HCT116 (cell line): ENCODE data around the gene IQCK. TPM values are rescaled to one million over a fixed set of nuclear protein-coding genes. Genes with fewer than 3 reads are reported as not detected.

Experiments used
- ATAC-seq: fragments of 200-7000 bp; cut with Tn5 transposase; 2 replicates; pipeline ENCODE4 v1.9.1; 2020; ENCODE audit warnings: mild to moderate bottlenecking, moderate library complexity
- BruUV-seq: library from RNA; stranded (reverse); fragments of 400-500 nt; replicated peaks from 2 replicates; lab custom pipeline; 2021; lab: Mats Ljungman, UMichigan
- CTCF ChIA-PET: fragments of 300-600 bp; sonication (Branson Sonifier 250); formaldehyde crosslinking; loops from one replicate; lab custom pipeline; 2021; ENCODE audit warnings: antibody characterized with exemption; lab: Charles Lee
- POLR2A ChIA-PET: fragments of 300-600, 350-600 bp; sonication (Branson Sonifier 250); formaldehyde crosslinking; loops from one replicate; lab custom pipeline; 2021; ENCODE audit warnings: antibody characterized with exemption; lab: Charles Lee
- RAD21 ChIA-PET, 2 experiments: fragments of 300-600 bp; sonication (Branson Sonifier 250); formaldehyde crosslinking; loops; one replicate each; lab custom pipeline; 2023; ENCODE audit warnings: low total read pairs in 2 of 2; ENCODE audit not compliant: uncharacterized antibody in 2 of 2, unreplicated experiment in 2 of 2, low non-redundant PET in 1 of 2; lab: Charles Lee
- DNase-seq: peaks from one replicate; pipeline ENCODE4 v3.0.0-alpha.2; 2010; ENCODE audit warnings: low read depth, low spot score
- H2AFZ ChIP-seq: fragments of 200-600 bp; shearing (Covaris generic), sonication (generic); 2 replicates; pipeline ENCODE4 v1.6.1; 2017; ENCODE audit warnings: low read depth, mixed run types, mixed read lengths, antibody characterized with exemption, low read length; ENCODE audit not compliant: poor library complexity, severe bottlenecking
- H3K27ac ChIP-seq: 2 replicates; pipeline ENCODE4 v1.5.1; 2012; ENCODE audit warnings: low read depth, low read length
- H3K27me3 ChIP-seq: fragments of 200-600 bp; sonication (generic); 2 replicates; pipeline ENCODE4 v1.6.1; 2016; ENCODE audit warnings: mixed run types, low read length, mixed read lengths; ENCODE audit not compliant: insufficient read depth
- H3K36me3 ChIP-seq, 2 experiments: fragments of 200-500 bp in 1 of 2; fragments of 200-600 bp in 1 of 2; sonication (Bioruptor generic) in 1 of 2; sonication (generic) in 1 of 2; 2 replicates each; pipeline versions ENCODE4 v1.5.1 to v1.6.1; 2014 to 2016; ENCODE audit warnings: low read length in 2 of 2, inconsistent platforms in 1 of 2, mixed read lengths in 1 of 2, mixed run types in 1 of 2; ENCODE audit not compliant: insufficient read depth in 2 of 2, control insufficient read depth in 1 of 2
- H3K4me1 ChIP-seq, 2 experiments: fragments of 200-600 bp in 1 of 2; sonication (generic) in 1 of 2; 2 replicates each; pipeline versions ENCODE4 v1.5.1 to v1.6.1; 2012 to 2017; ENCODE audit warnings: low read length in 2 of 2, inconsistent platforms in 1 of 2, mild to moderate bottlenecking in 1 of 2, mixed read lengths in 1 of 2, mixed run types in 1 of 2, moderate library complexity in 1 of 2; ENCODE audit not compliant: insufficient read depth in 2 of 2, control insufficient read depth in 1 of 2
- H3K4me2 ChIP-seq: fragments of 200-600 bp; sonication (generic); 2 replicates; pipeline ENCODE4 v1.6.1; 2017; ENCODE audit warnings: mixed run types, low read length, mixed read lengths
- H3K4me3 ChIP-seq, 2 experiments: fragments of 200-600 bp in 1 of 2; sonication (generic) in 1 of 2; replicated peaks in 1 of 2; 2 replicates each; pipeline ENCODE4 v1.5.1; 2011 to 2016; ENCODE audit warnings: low read length in 2 of 2, control low read depth in 1 of 2, low read depth in 1 of 2, mild to moderate bottlenecking in 1 of 2, mixed read lengths in 1 of 2, mixed run types in 1 of 2
- H3K79me2 ChIP-seq: fragments of 200-600 bp; sonication (generic); 2 replicates; pipeline ENCODE4 v1.6.1; 2017; ENCODE audit warnings: mild to moderate bottlenecking, mixed run types, low read length, moderate library complexity, mixed read lengths; ENCODE audit not compliant: insufficient read depth
- H3K9ac ChIP-seq: fragments of 200-600 bp; sonication (generic); 2 replicates; pipeline ENCODE4 v1.6.1; 2016; ENCODE audit warnings: low read length, mixed read lengths
- H3K9me2 ChIP-seq: fragments of 200-600 bp; sonication (generic), shearing (Covaris generic); 2 replicates; pipeline ENCODE4 v1.6.1; 2017; ENCODE audit warnings: mixed run types, mild to moderate bottlenecking, moderate library complexity; ENCODE audit not compliant: insufficient read depth
- H3K9me3 ChIP-seq, 2 experiments: fragments of 200-500 bp in 1 of 2; fragments of 200-600 bp in 1 of 2; sonication (Bioruptor generic) in 1 of 2; sonication (generic) in 1 of 2; 2 replicates each; pipeline ENCODE4 v1.6.1; 2014 to 2017; ENCODE audit warnings: low read length in 2 of 2, mixed read lengths in 2 of 2, inconsistent platforms in 1 of 2, low read depth in 1 of 2, mild to moderate bottlenecking in 1 of 2, mixed run types in 1 of 2, moderate library complexity in 1 of 2; ENCODE audit not compliant: control insufficient read depth in 1 of 2, insufficient read depth in 1 of 2
- H4K20me1 ChIP-seq: fragments of 200-600 bp; sonication (generic), shearing (Covaris generic); 2 replicates; pipeline ENCODE4 v1.6.1; 2017; ENCODE audit warnings: mixed run types, mild to moderate bottlenecking, moderate library complexity; ENCODE audit not compliant: insufficient read depth
- CBX3 ChIP-seq: IDR thresholded peaks from 2 replicates; pipeline ENCODE4 v1.6.1; 2012; ENCODE audit warnings: low read depth
- EGR1 ChIP-seq: IDR thresholded peaks from 2 replicates; pipeline ENCODE4 v1.6.1; 2012; ENCODE audit warnings: low read depth
- ELF1 ChIP-seq: IDR thresholded peaks from 2 replicates; pipeline ENCODE4 v1.6.1; 2012; ENCODE audit warnings: low read depth, borderline replicate concordance
- EZH2 ChIP-seq: fragments of 200-600 bp; sonication (generic); IDR thresholded peaks from 2 replicates; pipeline ENCODE4 v1.6.1; 2017; ENCODE audit warnings: antibody characterized with exemption, mixed run types
- EZH2phosphoT487 ChIP-seq: fragments of 200-600 bp; IDR thresholded peaks from 2 replicates; pipeline ENCODE4 v1.6.1; 2018; ENCODE audit warnings: antibody characterized with exemption, borderline replicate concordance
- FOSL1 ChIP-seq: IDR thresholded peaks from 2 replicates; pipeline ENCODE4 v1.6.1; 2012; ENCODE audit warnings: low read depth
- JUND ChIP-seq: IDR thresholded peaks from 2 replicates; pipeline ENCODE4 v1.6.1; 2012
- POLR2A ChIP-seq: IDR thresholded peaks from 2 replicates; pipeline ENCODE4 v1.7.0; 2011; ENCODE audit warnings: borderline replicate concordance; ENCODE audit not compliant: insufficient read depth, insufficient read length; ENCODE audit errors: extremely low read depth
- POLR2AphosphoS5 ChIP-seq: IDR thresholded peaks from 2 replicates; pipeline ENCODE4 v1.6.1; 2011; ENCODE audit warnings: mild to moderate bottlenecking, low read depth, low read length, moderate library complexity
- SIN3A ChIP-seq: IDR thresholded peaks from 2 replicates; pipeline ENCODE4 v1.6.1; 2012; ENCODE audit warnings: low read depth
- TCF7L2 ChIP-seq: IDR thresholded peaks from 2 replicates; pipeline ENCODE4 v1.7.0; 2011; ENCODE audit warnings: borderline replicate concordance, inconsistent platforms; ENCODE audit not compliant: insufficient read depth, insufficient read length; ENCODE audit errors: extremely low read depth
- YY1 ChIP-seq: IDR thresholded peaks from 2 replicates; pipeline ENCODE4 v1.6.1; 2011; ENCODE audit warnings: low read length, low read depth, moderate library complexity, mild to moderate bottlenecking; ENCODE audit not compliant: insufficient replicate concordance; ENCODE audit errors: extremely low read depth
- ZBTB33 ChIP-seq: IDR thresholded peaks from 2 replicates; pipeline ENCODE4 v1.6.1; 2011; ENCODE audit warnings: mild to moderate bottlenecking, low read length, moderate library complexity; ENCODE audit not compliant: insufficient replicate concordance; ENCODE audit errors: extremely low read depth
- ZNF274 ChIP-seq: fragments of 200-500 bp; sonication (Bioruptor generic); IDR thresholded peaks from 2 replicates; pipeline ENCODE4 v1.6.1; 2014; ENCODE audit warnings: mild to moderate bottlenecking, low read depth, low read length, inconsistent platforms
- intact Hi-C: fragments of 100-400 bp; cut with micrococcal nuclease; formaldehyde crosslinking; loops from 2 replicates; pipeline ENCODE4 v1.10.0; 2022
- total RNA-seq: library from RNA; stranded (reverse); gene quantifications from one replicate; pipeline ENCODE4 v1.2.1, GENCODE V29; 2021; ENCODE audit not compliant: unreplicated experiment
- TF ChIP-seq, protein P1 (sequence below), 3 experiments: fragments of 200-600 bp in 1 of 3; sonication (generic) in 1 of 3; IDR thresholded peaks in 2 of 3; conservative IDR thresholded peaks in 1 of 3; 2 replicates each; pipeline ENCODE4 v1.5.1; 2012 to 2017; ENCODE audit warnings: low read depth in 2 of 3, low read length in 2 of 3, antibody characterized with exemption in 1 of 3, borderline replicate concordance in 1 of 3, control low read depth in 1 of 3, mild to moderate bottlenecking in 1 of 3, mixed read lengths in 1 of 3, mixed run types in 1 of 3, moderate library complexity in 1 of 3; ENCODE audit not compliant: insufficient read depth in 1 of 3
- TF ChIP-seq, protein P2 (sequence below): IDR thresholded peaks from 2 replicates; pipeline ENCODE4 v1.6.1; 2012
- TF ChIP-seq, protein P3 (sequence below): IDR thresholded peaks from 2 replicates; pipeline ENCODE4 v1.6.1; 2012

Gene IQCK
- total RNA-seq, 1 experiment from 2014 or later: 11.8 TPM

DNA sequence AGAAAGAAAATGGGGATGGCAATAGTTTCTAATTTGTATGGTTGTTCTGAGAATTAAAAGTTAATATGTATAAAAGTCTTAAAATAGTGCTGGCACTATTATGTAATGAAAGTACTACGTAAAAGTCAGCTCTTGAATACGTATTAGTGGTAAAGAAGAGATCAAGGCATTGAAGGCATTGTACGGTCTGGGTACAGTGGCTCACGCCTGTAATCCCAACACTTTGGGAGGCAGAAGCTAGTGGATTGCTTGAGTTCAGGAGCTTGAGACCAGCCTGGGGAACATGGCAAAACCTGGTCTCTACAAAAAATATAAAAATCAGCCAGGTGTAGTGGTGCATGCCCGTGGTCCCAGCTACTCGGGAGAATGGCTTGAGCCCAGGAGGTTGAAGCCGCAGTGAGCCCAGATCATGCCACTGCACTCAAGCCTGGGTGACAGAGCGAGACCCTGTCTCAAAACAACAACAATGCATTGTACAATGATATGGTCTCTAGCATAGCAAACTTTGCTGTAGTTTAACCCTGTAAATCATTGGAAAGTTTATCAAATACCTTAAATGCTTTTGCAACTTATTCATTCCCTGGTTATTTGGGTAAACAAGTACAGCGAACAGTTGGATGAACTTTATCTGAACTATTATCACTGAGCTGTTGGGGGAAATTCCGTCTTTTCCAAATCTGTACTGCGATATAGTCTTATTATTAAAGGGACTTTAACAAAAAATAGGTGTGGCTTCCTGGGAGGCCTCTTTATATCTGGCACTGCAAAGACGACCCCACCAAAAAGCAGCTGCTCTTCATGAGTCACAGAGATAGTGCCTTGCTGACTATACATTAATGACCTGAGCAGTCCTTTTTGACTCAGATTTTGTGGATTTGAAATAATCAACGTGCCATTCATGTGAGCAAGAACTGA lies 93.0 kb downstream of the IQCK start:
- Histone ChIP-seq H3K27ac (no peak overlapping the region), H2AFZ (no peak overlapping the region), H3K4me2 (peak overlapping the region; percentile 63), H3K4me1 (peaks cover 8 to 16% of the 10 kb centered on the region in 2 experiments; a peak in 3 of 4 replicates), H3K79me2 (no peaks in the 10 kb centered on the region), H3K9ac (no peak overlapping the region), H3K36me3 (no peaks in the 10 kb centered on the region), H3K27me3 (no peaks in the 10 kb centered on the region), H3K4me3 (peak overlapping the region in 1 of 2 experiments; percentile 12; a peak in 1 of 4 replicates), H3K9me2 (no peaks in the 10 kb centered on the region), H3K9me3 (no peaks in the 10 kb centered on the region; a peak in 1 of 4 replicates), H4K20me1 (no peaks in the 10 kb centered on the region)
- intact Hi-C loops: no loop called here
- POLR2A ChIA-PET: no interaction called here
- CTCF ChIA-PET: no interaction called here
- RAD21 ChIA-PET: no interaction called here
- no TSS peak for BruUV-seq
- TF ChIP-seq POLR2AphosphoS5 (no peak), EGR1 (no peak), POLR2A (no peak), YY1 (no peak), FOSL1 (no peak), SIN3A (no peak), ZNF274 (no peak), ZBTB33 (no peak), ELF1 (no peak), JUND (no peak), EZH2phosphoT487 (no peak), TCF7L2 (no peak), CBX3 (no peak), EZH2 (no peak)
- TF ChIP-seq, protein P1, sequence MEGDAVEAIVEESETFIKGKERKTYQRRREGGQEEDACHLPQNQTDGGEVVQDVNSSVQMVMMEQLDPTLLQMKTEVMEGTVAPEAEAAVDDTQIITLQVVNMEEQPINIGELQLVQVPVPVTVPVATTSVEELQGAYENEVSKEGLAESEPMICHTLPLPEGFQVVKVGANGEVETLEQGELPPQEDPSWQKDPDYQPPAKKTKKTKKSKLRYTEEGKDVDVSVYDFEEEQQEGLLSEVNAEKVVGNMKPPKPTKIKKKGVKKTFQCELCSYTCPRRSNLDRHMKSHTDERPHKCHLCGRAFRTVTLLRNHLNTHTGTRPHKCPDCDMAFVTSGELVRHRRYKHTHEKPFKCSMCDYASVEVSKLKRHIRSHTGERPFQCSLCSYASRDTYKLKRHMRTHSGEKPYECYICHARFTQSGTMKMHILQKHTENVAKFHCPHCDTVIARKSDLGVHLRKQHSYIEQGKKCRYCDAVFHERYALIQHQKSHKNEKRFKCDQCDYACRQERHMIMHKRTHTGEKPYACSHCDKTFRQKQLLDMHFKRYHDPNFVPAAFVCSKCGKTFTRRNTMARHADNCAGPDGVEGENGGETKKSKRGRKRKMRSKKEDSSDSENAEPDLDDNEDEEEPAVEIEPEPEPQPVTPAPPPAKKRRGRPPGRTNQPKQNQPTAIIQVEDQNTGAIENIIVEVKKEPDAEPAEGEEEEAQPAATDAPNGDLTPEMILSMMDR (IDR thresholded peaks at IDR 0.05 in 2 of 3, conservative IDR thresholded peaks at IDR 0.05 in 1 of 3; ENCODE audit: borderline replicate concordance in 1 of 3, insufficient read depth in 1 of 3, low read depth in 2 of 3, low read length in 2 of 3): no peak
- TF ChIP-seq, protein P2, sequence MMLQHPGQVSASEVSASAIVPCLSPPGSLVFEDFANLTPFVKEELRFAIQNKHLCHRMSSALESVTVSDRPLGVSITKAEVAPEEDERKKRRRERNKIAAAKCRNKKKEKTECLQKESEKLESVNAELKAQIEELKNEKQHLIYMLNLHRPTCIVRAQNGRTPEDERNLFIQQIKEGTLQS: no peak
- TF ChIP-seq, protein P3, sequence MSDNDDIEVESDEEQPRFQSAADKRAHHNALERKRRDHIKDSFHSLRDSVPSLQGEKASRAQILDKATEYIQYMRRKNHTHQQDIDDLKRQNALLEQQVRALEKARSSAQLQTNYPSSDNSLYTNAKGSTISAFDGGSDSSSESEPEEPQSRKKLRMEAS: no peak
- peak; percentile 50; the same call in 1 of the 2 replicates for ATAC-seq
- DNase-seq: no peak
